ENCODE results near the gene IRF8.

- no peak for TF ChIP-seq CTCF (IDR thresholded peaks at IDR 0.05; ENCODE audit: low read depth, low read length, poor library complexity, severe bottlenecking)
- TF ChIP-seq EZH2phosphoT487 (IDR thresholded peaks at IDR 0.05; ENCODE audit: borderline replicate concordance, low read length): no peak
These were observed 39.2 kb upstream of the IRF8 start for GRCh38 chr16:85859818-85860125.

Measured in DOHH2 (cell line).